ENCODE results near the gene IRX5.
A peak's percentile ranks its signal among the peaks of the same experiment; 100 is the strongest.

Gene IRX5

DNA sequence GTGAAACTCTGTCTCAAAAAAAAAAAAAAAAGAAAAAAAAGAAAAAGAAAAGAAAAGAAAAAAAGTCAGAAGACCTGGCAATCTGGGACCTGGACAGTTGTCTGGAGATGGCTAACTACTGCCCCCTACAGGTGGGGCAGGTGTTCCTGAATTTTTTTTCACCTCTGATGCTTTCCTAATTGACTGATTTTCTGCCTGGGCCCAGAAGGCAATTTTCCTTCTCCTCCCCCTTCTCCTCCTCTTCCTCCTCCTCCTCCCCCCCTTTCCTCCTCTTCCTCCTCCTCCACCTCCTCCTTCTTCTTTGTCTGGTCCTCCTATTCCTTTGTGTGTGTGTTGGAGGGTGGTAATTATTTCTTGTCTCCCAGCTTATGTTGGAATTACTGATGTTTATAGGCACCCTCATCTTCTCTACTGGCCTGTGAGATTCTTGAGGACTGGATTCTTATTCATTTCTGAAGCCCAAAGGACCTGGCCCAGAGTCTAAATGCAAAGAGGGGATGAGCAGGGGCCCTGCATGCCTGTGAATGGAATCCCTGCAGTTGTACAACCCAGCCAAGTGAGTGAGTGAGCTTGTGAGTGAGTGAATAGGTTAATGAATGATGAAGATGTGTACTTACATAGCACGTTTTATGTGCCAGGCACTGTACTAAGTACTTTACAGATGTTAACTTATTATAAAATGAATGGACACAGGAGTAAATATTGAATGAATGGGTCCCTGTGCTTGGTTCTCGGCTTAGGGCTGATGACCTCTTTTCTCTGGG lies 26.9 kb downstream of the IRX5 start:
- Histone ChIP-seq H3K27me3 (replicated peaks; ENCODE audit: control insufficient read depth, insufficient read depth, low read length) (peaks cover 2% of the 10 kb centered on the region), H3K36me3 (ENCODE audit: control insufficient read depth, insufficient read depth, low read length, severe bottlenecking) (no peaks in the 10 kb centered on the region), H3K4me1 (ENCODE audit: control insufficient read depth, insufficient read depth, low read length) (no peaks in the 10 kb centered on the region), H3K4me3 (ENCODE audit: low read length) (no peak overlapping the region), H3K9ac (ENCODE audit: low read length) (no peak overlapping the region), H3K9me3 (ENCODE audit: control insufficient read depth, low read length) (no peaks in the 10 kb centered on the region)
- DNase-seq (ENCODE audit: low read depth): peak; percentile 6

DNA sequence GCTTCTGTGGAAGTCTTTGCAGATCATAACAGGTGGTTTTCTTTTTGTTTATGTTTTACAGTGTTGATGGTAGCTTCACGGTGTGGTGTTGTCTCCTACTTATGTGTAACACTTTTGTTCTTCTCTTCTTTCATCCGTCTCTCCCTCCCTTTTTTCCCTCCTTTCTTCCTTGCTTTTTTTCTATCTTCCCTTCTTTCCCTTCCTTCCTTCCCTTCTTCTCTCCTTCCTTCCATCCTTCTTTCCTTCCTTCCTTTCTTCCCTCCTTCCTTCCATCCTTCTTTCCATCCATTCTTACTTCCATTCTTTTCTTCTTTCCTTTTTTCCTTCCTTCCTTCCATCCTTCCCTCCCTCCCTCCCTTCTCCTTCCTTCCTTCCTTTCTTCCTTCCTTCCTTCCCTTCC lies 31.4 kb downstream of the IRX5 start:
- Histone ChIP-seq H3K27me3 (replicated peaks; ENCODE audit: control insufficient read depth, insufficient read depth, low read length) (peaks cover 7% of the 10 kb centered on the region), H3K9me3 (ENCODE audit: control insufficient read depth, low read length) (no peaks in the 10 kb centered on the region), H3K9ac (ENCODE audit: low read length) (no peak overlapping the region), H3K4me3 (ENCODE audit: low read length) (no peak overlapping the region), H3K36me3 (ENCODE audit: control insufficient read depth, insufficient read depth, low read length, severe bottlenecking) (no peaks in the 10 kb centered on the region), H3K4me1 (ENCODE audit: control insufficient read depth, insufficient read depth, low read length) (no peaks in the 10 kb centered on the region)
- no peak for DNase-seq (ENCODE audit: low read depth)

DNA sequence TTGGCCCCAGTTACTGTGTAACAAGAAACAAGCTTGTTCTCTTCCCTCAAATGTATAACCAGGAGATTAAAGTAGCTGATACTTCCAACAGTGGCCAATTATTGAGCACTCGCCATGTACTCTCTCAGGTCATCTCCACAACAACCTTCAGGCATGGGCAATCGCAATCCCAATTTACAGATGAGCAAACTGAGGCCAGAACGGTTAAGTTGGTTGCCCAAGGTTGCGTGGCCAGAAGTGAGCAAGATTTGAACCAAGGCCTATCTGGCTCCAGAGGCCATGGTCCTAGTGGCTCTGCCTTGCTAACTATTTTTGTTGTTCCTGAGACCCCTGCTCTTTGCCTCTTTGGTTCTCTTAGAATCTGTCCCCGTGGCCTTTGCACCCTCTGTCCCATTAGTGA lies 33.6 kb downstream of the IRX5 start:
- Histone ChIP-seq H3K9ac (ENCODE audit: low read length) (no peak overlapping the region), H3K9me3 (ENCODE audit: control insufficient read depth, low read length) (no peaks in the 10 kb centered on the region), H3K36me3 (ENCODE audit: control insufficient read depth, insufficient read depth, low read length, severe bottlenecking) (no peaks in the 10 kb centered on the region), H3K4me1 (ENCODE audit: control insufficient read depth, insufficient read depth, low read length) (no peaks in the 10 kb centered on the region), H3K27me3 (replicated peaks; ENCODE audit: control insufficient read depth, insufficient read depth, low read length) (peaks cover 7% of the 10 kb centered on the region), H3K4me3 (ENCODE audit: low read length) (no peak overlapping the region)
- no peak for DNase-seq (ENCODE audit: low read depth)

DNA sequence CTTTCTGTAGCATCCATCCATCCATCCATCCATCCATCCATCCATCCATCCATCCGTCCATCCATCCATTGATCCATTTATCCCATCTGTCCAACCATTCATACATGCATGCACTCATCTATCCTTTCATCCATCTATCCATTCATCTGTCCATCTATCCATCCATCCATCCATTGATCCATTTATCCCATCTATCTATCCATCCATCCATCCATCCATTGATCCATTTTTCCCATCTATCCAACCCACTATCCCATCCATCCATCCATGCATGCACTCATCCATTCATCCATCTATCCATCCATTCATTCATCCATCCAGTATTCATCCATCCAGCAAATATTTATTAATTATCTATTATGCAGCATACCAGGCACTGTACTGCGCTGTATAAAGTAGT lies 34.8 kb downstream of the IRX5 start:
- Histone ChIP-seq H3K4me3 (ENCODE audit: low read length) (no peak overlapping the region), H3K27me3 (replicated peaks; ENCODE audit: control insufficient read depth, insufficient read depth, low read length) (peaks cover 7% of the 10 kb centered on the region), H3K36me3 (ENCODE audit: control insufficient read depth, insufficient read depth, low read length, severe bottlenecking) (no peaks in the 10 kb centered on the region), H3K4me1 (ENCODE audit: control insufficient read depth, insufficient read depth, low read length) (no peaks in the 10 kb centered on the region), H3K9me3 (ENCODE audit: control insufficient read depth, low read length) (peaks cover 4% of the 10 kb centered on the region), H3K9ac (ENCODE audit: low read length) (no peak overlapping the region)
- DNase-seq (ENCODE audit: low read depth): no peak

DNA sequence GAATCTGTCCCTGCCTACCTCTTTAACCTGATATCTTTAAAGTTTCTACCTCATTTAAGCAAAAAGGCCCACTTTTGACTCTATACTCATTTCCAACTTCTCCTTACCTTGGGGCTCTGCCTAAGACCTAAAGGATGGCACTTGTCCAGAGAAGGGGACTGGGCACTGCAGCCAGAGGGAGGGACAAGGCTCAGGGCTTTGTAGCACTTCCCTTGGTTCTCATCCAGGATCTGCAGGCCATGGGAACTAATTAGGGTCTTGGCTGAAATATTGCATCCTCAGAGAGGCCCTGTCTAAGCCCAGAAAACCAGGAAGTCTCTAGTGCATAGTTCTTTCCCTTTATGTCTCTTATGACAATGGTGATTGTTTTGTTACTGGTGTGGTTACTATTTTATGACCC lies 37.3 kb downstream of the IRX5 start:
- Histone ChIP-seq H3K4me3 (ENCODE audit: low read length) (no peak overlapping the region), H3K4me1 (ENCODE audit: control insufficient read depth, insufficient read depth, low read length) (no peaks in the 10 kb centered on the region), H3K9ac (ENCODE audit: low read length) (no peak overlapping the region), H3K9me3 (ENCODE audit: control insufficient read depth, low read length) (peaks cover 4% of the 10 kb centered on the region), H3K27me3 (replicated peaks; ENCODE audit: control insufficient read depth, insufficient read depth, low read length) (peaks cover under 1% of the 10 kb centered on the region), H3K36me3 (ENCODE audit: control insufficient read depth, insufficient read depth, low read length, severe bottlenecking) (no peaks in the 10 kb centered on the region)
- DNase-seq (ENCODE audit: low read depth): no peak

DNA sequence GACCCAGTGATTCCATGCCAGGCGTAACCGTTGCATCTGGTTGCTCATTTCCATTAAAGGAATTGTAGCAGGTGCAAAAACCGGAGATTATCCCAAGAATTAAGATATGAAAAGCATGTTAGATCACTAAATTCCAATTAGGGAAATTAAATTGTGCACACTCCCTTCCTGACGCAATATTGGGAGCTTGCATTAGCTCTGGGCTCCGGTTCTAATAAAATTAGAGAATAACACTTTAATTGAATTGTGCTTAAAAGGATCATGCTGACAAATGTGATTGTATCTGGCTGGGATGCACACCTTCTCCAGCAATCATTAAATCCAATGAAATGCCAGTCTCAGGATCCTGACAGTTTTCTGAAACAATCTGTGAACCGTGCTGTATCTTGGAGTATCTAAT lies 38.1 kb downstream of the IRX5 start:
- Histone ChIP-seq H3K27me3 (replicated peaks; ENCODE audit: control insufficient read depth, insufficient read depth, low read length) (no peaks in the 10 kb centered on the region), H3K9ac (ENCODE audit: low read length) (no peak overlapping the region), H3K36me3 (ENCODE audit: control insufficient read depth, insufficient read depth, low read length, severe bottlenecking) (no peaks in the 10 kb centered on the region), H3K4me3 (ENCODE audit: low read length) (no peak overlapping the region), H3K4me1 (ENCODE audit: control insufficient read depth, insufficient read depth, low read length) (no peaks in the 10 kb centered on the region), H3K9me3 (ENCODE audit: control insufficient read depth, low read length) (peaks cover 4% of the 10 kb centered on the region)
- no peak for DNase-seq (ENCODE audit: low read depth)

DNA sequence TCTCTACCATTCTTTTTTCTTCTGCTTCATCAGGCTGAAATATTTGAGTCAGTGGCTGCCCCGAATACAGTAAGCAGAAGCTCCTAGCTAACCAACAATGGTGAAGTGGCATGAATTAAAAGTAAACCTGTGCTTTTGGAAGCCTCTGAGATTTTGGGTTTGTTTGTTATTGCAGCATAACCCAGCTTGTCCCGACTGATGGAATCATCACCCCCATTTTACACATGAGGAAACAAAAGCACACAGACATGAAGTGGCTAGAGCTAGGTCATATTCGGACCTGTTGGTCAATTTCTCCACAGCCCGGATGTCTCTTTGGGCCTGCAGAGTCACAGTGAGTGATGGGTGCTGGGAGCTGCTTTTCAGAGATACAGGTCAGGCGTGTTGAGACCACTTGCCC lies 39.4 kb downstream of the IRX5 start:
- Histone ChIP-seq H3K27me3 (replicated peaks; ENCODE audit: control insufficient read depth, insufficient read depth, low read length) (no peaks in the 10 kb centered on the region), H3K36me3 (ENCODE audit: control insufficient read depth, insufficient read depth, low read length, severe bottlenecking) (no peaks in the 10 kb centered on the region), H3K4me1 (ENCODE audit: control insufficient read depth, insufficient read depth, low read length) (no peaks in the 10 kb centered on the region), H3K9me3 (ENCODE audit: control insufficient read depth, low read length) (peaks cover 4% of the 10 kb centered on the region), H3K4me3 (ENCODE audit: low read length) (no peak overlapping the region), H3K9ac (ENCODE audit: low read length) (no peak overlapping the region)
- no peak for DNase-seq (ENCODE audit: low read depth)

DNA sequence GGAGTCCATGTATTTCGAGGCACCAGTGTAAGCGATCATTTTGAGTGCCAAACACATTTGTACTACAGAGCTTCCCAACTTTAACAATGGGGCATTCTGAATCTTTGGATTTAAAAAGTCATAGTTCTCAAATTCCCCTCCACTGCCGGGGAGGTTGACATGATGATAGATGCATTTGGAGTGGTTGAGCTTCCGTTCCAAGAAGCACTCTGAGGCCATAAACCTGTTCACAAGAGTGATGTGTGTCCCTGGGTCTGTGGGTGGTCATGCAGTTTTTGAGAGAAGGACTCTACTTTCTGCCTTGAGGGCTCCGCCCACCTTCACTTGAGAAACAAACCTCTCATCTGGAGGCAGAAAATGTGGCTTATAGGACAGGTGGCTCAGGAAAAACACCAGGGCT lies 43.7 kb downstream of the IRX5 start:
- H3K36me3 ChIP-seq (ENCODE audit: control insufficient read depth, insufficient read depth, low read length, severe bottlenecking): no peaks in the 10 kb centered on the region
- peaks cover 4% of the 10 kb centered on the region for H3K9me3 ChIP-seq (ENCODE audit: control insufficient read depth, low read length)
- peaks cover 4% of the 10 kb centered on the region for H3K27me3 ChIP-seq (replicated peaks; ENCODE audit: control insufficient read depth, insufficient read depth, low read length)
- H3K4me3 ChIP-seq (ENCODE audit: low read length): no peak overlapping the region
- no peaks in the 10 kb centered on the region for H3K4me1 ChIP-seq (ENCODE audit: control insufficient read depth, insufficient read depth, low read length)
- no peak for DNase-seq (ENCODE audit: low read depth)
- no peak overlapping the region for H3K9ac ChIP-seq (ENCODE audit: low read length)

DNA sequence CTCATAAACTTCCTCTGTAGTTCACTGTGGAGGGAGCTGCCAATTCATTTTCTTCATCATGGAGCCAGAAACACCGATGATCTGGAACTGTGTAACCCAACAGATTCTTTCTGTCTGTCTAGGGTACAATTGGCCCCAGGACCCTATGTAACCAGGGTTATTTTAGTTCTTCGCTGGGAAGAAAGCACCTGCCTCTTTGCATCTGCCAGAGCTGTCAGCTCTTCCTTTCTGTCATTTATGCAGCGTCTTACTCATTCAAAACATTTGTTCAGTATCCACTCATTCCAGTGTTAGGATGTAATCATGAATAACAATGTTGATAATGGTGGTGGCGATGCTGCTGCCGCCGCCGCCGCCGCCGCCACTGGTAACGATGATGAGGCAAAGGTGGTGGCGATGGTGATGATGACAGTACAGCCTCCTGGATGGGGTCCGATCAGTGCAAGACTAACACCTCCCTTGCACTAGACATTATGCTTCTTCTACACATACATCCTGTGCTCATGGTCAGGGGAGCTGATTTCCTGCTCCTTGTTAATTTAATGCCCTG lies 46.1 kb downstream of the IRX5 start:
- H3K4me3 ChIP-seq (ENCODE audit: low read length): no peak overlapping the region
- no peak overlapping the region for H3K9ac ChIP-seq (ENCODE audit: low read length)
- peaks cover 4% of the 10 kb centered on the region for H3K27me3 ChIP-seq (replicated peaks; ENCODE audit: control insufficient read depth, insufficient read depth, low read length)
- DNase-seq (ENCODE audit: low read depth): no peak
- no peaks in the 10 kb centered on the region for H3K4me1 ChIP-seq (ENCODE audit: control insufficient read depth, insufficient read depth, low read length)
- H3K9me3 ChIP-seq (ENCODE audit: control insufficient read depth, low read length): no peaks in the 10 kb centered on the region
- H3K36me3 ChIP-seq (ENCODE audit: control insufficient read depth, insufficient read depth, low read length, severe bottlenecking): no peaks in the 10 kb centered on the region

DNA sequence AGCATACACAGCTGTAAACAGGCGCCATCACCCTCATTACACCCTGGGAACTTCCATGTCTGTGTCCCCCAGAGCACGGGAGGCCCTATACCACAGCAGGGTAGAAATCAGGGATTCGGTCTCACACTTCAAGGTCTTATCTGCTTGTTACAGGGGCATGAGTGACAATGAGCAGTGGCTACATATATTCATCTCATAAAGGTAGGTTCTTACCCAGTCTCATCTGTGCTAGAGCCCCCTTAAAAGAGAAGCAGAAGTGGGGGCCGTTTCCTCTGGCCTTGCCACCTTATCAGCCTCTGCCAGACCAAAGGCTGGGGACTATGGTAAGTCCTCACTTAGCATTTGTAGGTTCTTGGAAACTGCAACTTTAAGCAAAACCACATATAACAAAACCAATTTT lies 46.5 kb downstream of the IRX5 start:
- Histone ChIP-seq H3K4me1 (ENCODE audit: control insufficient read depth, insufficient read depth, low read length) (no peaks in the 10 kb centered on the region), H3K4me3 (ENCODE audit: low read length) (no peak overlapping the region), H3K9me3 (ENCODE audit: control insufficient read depth, low read length) (no peaks in the 10 kb centered on the region), H3K36me3 (ENCODE audit: control insufficient read depth, insufficient read depth, low read length, severe bottlenecking) (no peaks in the 10 kb centered on the region), H3K27me3 (replicated peaks; ENCODE audit: control insufficient read depth, insufficient read depth, low read length) (peaks cover 4% of the 10 kb centered on the region), H3K9ac (ENCODE audit: low read length) (no peak overlapping the region)
- DNase-seq (ENCODE audit: low read depth): no peak

DNA sequence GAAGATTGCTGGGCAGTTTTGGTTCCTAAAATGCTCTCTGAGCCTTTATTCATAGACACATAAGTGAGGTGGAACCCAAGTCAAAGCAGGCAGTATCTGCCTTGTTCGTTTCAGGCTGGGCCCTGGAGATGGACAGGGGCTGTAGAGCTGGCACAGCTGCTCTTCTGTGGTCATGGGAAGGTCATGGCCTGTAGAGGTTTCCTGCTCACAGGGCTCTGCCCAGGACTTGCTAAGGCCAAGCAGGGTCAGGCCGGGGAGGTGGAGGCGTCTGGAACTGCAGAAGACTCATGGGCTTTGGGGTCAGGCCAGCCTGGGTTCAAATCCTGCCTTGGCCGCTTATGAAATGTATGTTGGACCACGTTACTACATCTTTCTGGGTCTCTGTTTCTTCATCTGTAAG lies 50.2 kb downstream of the IRX5 start:
- no peaks in the 10 kb centered on the region for H3K9me3 ChIP-seq (ENCODE audit: control insufficient read depth, low read length)
- no peak overlapping the region for H3K9ac ChIP-seq (ENCODE audit: low read length)
- H3K27me3 ChIP-seq (replicated peaks; ENCODE audit: control insufficient read depth, insufficient read depth, low read length): peaks cover 4% of the 10 kb centered on the region
- H3K36me3 ChIP-seq (ENCODE audit: control insufficient read depth, insufficient read depth, low read length, severe bottlenecking): no peaks in the 10 kb centered on the region
- H3K4me1 ChIP-seq (ENCODE audit: control insufficient read depth, insufficient read depth, low read length): no peaks in the 10 kb centered on the region
- no peak for DNase-seq (ENCODE audit: low read depth)
- no peak overlapping the region for H3K4me3 ChIP-seq (ENCODE audit: low read length)
